Endothelial cell (in vitro differentiated cells): ENCODE data around the gene ELMO3. TPM values are rescaled to one million over a fixed set of nuclear protein-coding genes. Genes with fewer than 3 reads are reported as not detected.

Experiments
- DNase-seq: peaks from one replicate; pipeline ENCODE4 v3.0.0; 2021; ENCODE audit warnings: low spot score
- H3K27ac Mint-ChIP-seq: one replicate; pipeline ENCODE4 v1.8.0; 2021; ENCODE audit warnings: mixed read lengths, inconsistent platforms; ENCODE audit not compliant: unreplicated experiment
- H3K27me3 Mint-ChIP-seq: one replicate; pipeline ENCODE4 v1.8.0; 2021; ENCODE audit warnings: mild to moderate bottlenecking, moderate library complexity, mixed read lengths, inconsistent platforms; ENCODE audit not compliant: unreplicated experiment
- H3K36me3 Mint-ChIP-seq: one replicate; pipeline ENCODE4 v1.8.0; 2021; ENCODE audit warnings: mild to moderate bottlenecking, low read depth, mixed read lengths, inconsistent platforms; ENCODE audit not compliant: unreplicated experiment
- H3K4me1 Mint-ChIP-seq: one replicate; pipeline ENCODE4 v1.8.0; 2021; ENCODE audit warnings: mild to moderate bottlenecking, mixed read lengths, inconsistent platforms; ENCODE audit not compliant: unreplicated experiment
- H3K4me3 Mint-ChIP-seq: one replicate; pipeline ENCODE4 v1.8.0; 2021; ENCODE audit warnings: mild to moderate bottlenecking, mixed read lengths, inconsistent platforms; ENCODE audit not compliant: unreplicated experiment
- H3K9me3 Mint-ChIP-seq: one replicate; pipeline ENCODE4 v1.8.0; 2021; ENCODE audit warnings: mixed read lengths, inconsistent platforms; ENCODE audit not compliant: unreplicated experiment
- CTCF ChIP-seq: fragments of 200-600 bp; sonication (generic); IDR thresholded peaks from one replicate; pipeline ENCODE4 v1.5.0; 2021; ENCODE audit warnings: antibody characterized with exemption; ENCODE audit not compliant: unreplicated experiment
- total RNA-seq: library from RNA; stranded (reverse); fragmentation: NEBNext Ultra II Directional; extraction: Animal tissue kit (Norgen Biotek cat#: 25700); gene quantifications from one replicate; pipeline ENCODE4 v1.2.1, GENCODE V29; 2021; ENCODE audit not compliant: unreplicated experiment

ELMO3 gene
- total RNA-seq, 1 donor from 2014 or later, result 25.3 TPM

- Mint-ChIP-seq H3K4me1 (peaks cover 7% of the 10 kb centered on the region), H3K9me3 (no peaks in the 10 kb centered on the region), H3K4me3 (no peak overlapping the region), H3K27me3 (peaks cover 39% of the 10 kb centered on the region), H3K27ac (no peak overlapping the region), H3K36me3 (no peaks in the 10 kb centered on the region)
- DNase-seq, result no peak
- no peak for TF ChIP-seq CTCF
These were observed 33.5 kb upstream of the ELMO3 start for GRCh38 chr16:67165121-67166078.

GRCh38 chr16:67166110-67166547, 32.8 kb upstream of the ELMO3 start:
- no peak for TF ChIP-seq CTCF
- Mint-ChIP-seq H3K36me3 (peaks cover 2% of the 10 kb centered on the region), H3K4me3 (no peak overlapping the region), H3K9me3 (no peaks in the 10 kb centered on the region), H3K27ac (no peak overlapping the region), H3K27me3 (peaks cover 42% of the 10 kb centered on the region), H3K4me1 (peaks cover 12% of the 10 kb centered on the region)
- DNase-seq, result no peak

- Mint-ChIP-seq H3K4me3 (no peak overlapping the region), H3K27me3 (peaks cover 48% of the 10 kb centered on the region), H3K36me3 (peaks cover 3% of the 10 kb centered on the region), H3K27ac (no peak overlapping the region), H3K4me1 (peaks cover 17% of the 10 kb centered on the region), H3K9me3 (no peaks in the 10 kb centered on the region)
- no peak for DNase-seq
- no peak for TF ChIP-seq CTCF
These were observed 32.2 kb upstream of the ELMO3 start for GRCh38 chr16:67166598-67167168.

GRCh38 chr16:67167588-67167987, 31.3 kb upstream of the ELMO3 start:
- TF ChIP-seq CTCF, result no peak
- no peak for DNase-seq
- H3K27me3 Mint-ChIP-seq, result peaks cover 42% of the 10 kb centered on the region
- H3K4me3 Mint-ChIP-seq, result no peak overlapping the region
- H3K9me3 Mint-ChIP-seq, result no peaks in the 10 kb centered on the region
- peaks cover 12% of the 10 kb centered on the region for H3K4me1 Mint-ChIP-seq
- peaks cover 3% of the 10 kb centered on the region for H3K36me3 Mint-ChIP-seq
- no peak overlapping the region for H3K27ac Mint-ChIP-seq

GRCh38 chr16:67169011-67169451, 29.9 kb upstream of the ELMO3 start:
- H3K36me3 Mint-ChIP-seq, result peaks cover 3% of the 10 kb centered on the region
- no peak for TF ChIP-seq CTCF
- H3K27me3 Mint-ChIP-seq, result peaks cover 51% of the 10 kb centered on the region

More at GRCh38 chr16:67169011-67169451, 29.9 kb upstream of the ELMO3 start:
- no peak overlapping the region for H3K27ac Mint-ChIP-seq
- H3K4me3 Mint-ChIP-seq, result no peak overlapping the region
- DNase-seq, result no peak
- H3K4me1 Mint-ChIP-seq, result peaks cover 23% of the 10 kb centered on the region
- H3K9me3 Mint-ChIP-seq, result no peaks in the 10 kb centered on the region
